HFF-Myc (cell line): Measurements from ENCODE around the gene HINT1.

ENCODE experiments used
- DNase-seq: peaks from one replicate; pipeline ENCODE4 v3.0.0-alpha.2; 2011; ENCODE audit warnings: low read depth; ENCODE audit errors: extremely low read depth
- H3K4me3 ChIP-seq: replicated peaks from 2 replicates; pipeline ENCODE4 v1.5.1; 2011; ENCODE audit warnings: low read depth, mild to moderate bottlenecking, control low read depth, low read length
- CTCF ChIP-seq: IDR thresholded peaks from 2 replicates; pipeline ENCODE4 v1.5.1; 2012; ENCODE audit warnings: mild to moderate bottlenecking, low read depth, low read length, control low read depth; ENCODE audit errors: missing control alignments

HINT1 gene

GRCh38 chr5:131180407-131180806, 15.4 kb upstream of the HINT1 start:
- DNase-seq: no peak
- TF ChIP-seq CTCF: no peak
- no peak overlapping the region for H3K4me3 ChIP-seq

- no peak for DNase-seq
- peak overlapping the region; percentile 85 for H3K4me3 ChIP-seq
- TF ChIP-seq CTCF: no peak
Observed at GRCh38 chr5:131171276-131171810, 6.3 kb upstream of the HINT1 start.

GRCh38 chr5:131170540-131171275, 5.7 kb upstream of the HINT1 start, which contains the start of gene LYRM7:
Gene LYRM7, plus strand, starts transcription at chr5:131170944. Its CDS starts 77 bp downstream, at chr5:131171021.
- peak within 1 kb of the TSS; percentile 85 for H3K4me3 ChIP-seq
- no peak for TF ChIP-seq CTCF
- peak; percentile 99 for DNase-seq

- TF ChIP-seq CTCF: no peak
- DNase-seq: no peak
- H3K4me3 ChIP-seq: peak overlapping the region; percentile 85
Observed at GRCh38 chr5:131169810-131170539, 4.9 kb upstream of the HINT1 start.

- TF ChIP-seq CTCF: no peak
- no peak overlapping the region for H3K4me3 ChIP-seq
- DNase-seq: no peak
Observed at GRCh38 chr5:131167615-131168014, 2.6 kb upstream of the HINT1 start.

- TF ChIP-seq CTCF: no peak
- H3K4me3 ChIP-seq: peak overlapping the region; percentile 90
- peak; percentile 33 for DNase-seq
Observed at GRCh38 chr5:131164191-131165118, 601 bp downstream of the HINT1 start.
